ENCODE measurements around the gene ITGA1. TPM values are rescaled to one million over a fixed set of nuclear protein-coding genes. Genes with fewer than 3 reads are reported as not detected.

Gene ITGA1
- total RNA-seq, 4 donors from 2014 or later: 228 to 302 (median 235) TPM

GRCh38 chr5:52998552-52999313 lies 211.0 kb downstream of the ITGA1 start:
- 73% methylated on average over 2 of the region's 2 CpGs for WGBS
- H3K4me3 ChIP-seq: no peak overlapping the region
- no peak for DNase-seq (ENCODE audit: extremely low spot score)
- no peaks in the 10 kb centered on the region for H3K9me3 ChIP-seq
- H3K36me3 ChIP-seq: peaks cover 0 to under 1% (median 0%) of the 10 kb centered on the region in 4 donors
- H3K4me1 ChIP-seq: peaks cover 0 to 21% (median 14%) of the 10 kb centered on the region in 4 donors
- H3K27me3 ChIP-seq: no peaks in the 10 kb centered on the region
- intact Hi-C loops (cut with DNase I): no loop called here
- TF ChIP-seq CTCF (IDR thresholded peaks at IDR 0.05): no peak
- TF ChIP-seq POLR2A (IDR thresholded peaks at IDR 0.05; ENCODE audit: low read depth): no peak
- no peak for TF ChIP-seq EP300 (IDR thresholded peaks at IDR 0.05)
- no peak for TF ChIP-seq POLR2AphosphoS5 (IDR thresholded peaks at IDR 0.05)
- no peak overlapping the region for H3K27ac ChIP-seq (replicated peaks in 1 of 4)

GRCh38 chr5:52999344-52999949 lies 211.7 kb downstream of the ITGA1 start:
- TF ChIP-seq POLR2A (IDR thresholded peaks at IDR 0.05; ENCODE audit: low read depth) (no peak), EP300 (IDR thresholded peaks at IDR 0.05) (no peak), POLR2AphosphoS5 (IDR thresholded peaks at IDR 0.05) (no peak), CTCF (IDR thresholded peaks at IDR 0.05) (no peak)
- no peak for DNase-seq (ENCODE audit: extremely low spot score)
- 89% methylated on average over 1 of the region's 1 CpG for WGBS
- H3K4me3 ChIP-seq: no peak overlapping the region
- H3K27ac ChIP-seq (replicated peaks in 1 of 4): no peak overlapping the region
- intact Hi-C loops (cut with DNase I): no loop called here
- no peaks in the 10 kb centered on the region for H3K27me3 ChIP-seq
- H3K9me3 ChIP-seq: no peaks in the 10 kb centered on the region
- peaks cover 0 to 21% (median 14%) of the 10 kb centered on the region in 4 donors for H3K4me1 ChIP-seq
- peaks cover 0 to 8% (median 0%) of the 10 kb centered on the region in 4 donors for H3K36me3 ChIP-seq

- no peak overlapping the region for H3K27ac ChIP-seq (replicated peaks in 1 of 4)
- no peaks in the 10 kb centered on the region for H3K27me3 ChIP-seq
- peaks cover 0 to 10% (median 0%) of the 10 kb centered on the region in 4 donors for H3K36me3 ChIP-seq
- DNase-seq (ENCODE audit: extremely low spot score): no peak
- WGBS: 92% methylated on average over 4 of the region's 4 CpGs
- no peak overlapping the region for H3K4me3 ChIP-seq
- intact Hi-C loops (cut with DNase I): no loop called here
- no peak for TF ChIP-seq POLR2A (IDR thresholded peaks at IDR 0.05; ENCODE audit: low read depth)
- TF ChIP-seq EP300 (IDR thresholded peaks at IDR 0.05): no peak
- TF ChIP-seq CTCF (IDR thresholded peaks at IDR 0.05): no peak
- no peak for TF ChIP-seq POLR2AphosphoS5 (IDR thresholded peaks at IDR 0.05)
- no peaks in the 10 kb centered on the region for H3K9me3 ChIP-seq
- peaks cover 0 to 19% (median 14%) of the 10 kb centered on the region in 4 donors for H3K4me1 ChIP-seq
These were observed 213.8 kb downstream of the ITGA1 start for GRCh38 chr5:53001541-53001940.

GRCh38 chr5:53002491-53002890 lies 214.8 kb downstream of the ITGA1 start:
- no peak for DNase-seq (ENCODE audit: extremely low spot score)
- Histone ChIP-seq H3K27me3 (no peaks in the 10 kb centered on the region), H3K36me3 (peaks cover 0 to 10% (median 0%) of the 10 kb centered on the region in 4 donors), H3K4me1 (peaks cover 0 to 16% (median 11%) of the 10 kb centered on the region in 4 donors), H3K4me3 (no peak overlapping the region), H3K9me3 (no peaks in the 10 kb centered on the region), H3K27ac (replicated peaks in 1 of 4) (no peak overlapping the region)
- WGBS: 58% methylated on average over 1 of the region's 1 CpG
- intact Hi-C loops (cut with DNase I): no loop called here
- no peak for TF ChIP-seq POLR2A (IDR thresholded peaks at IDR 0.05; ENCODE audit: low read depth)
- TF ChIP-seq POLR2AphosphoS5 (IDR thresholded peaks at IDR 0.05): no peak
- TF ChIP-seq EP300 (IDR thresholded peaks at IDR 0.05): no peak
- TF ChIP-seq CTCF (IDR thresholded peaks at IDR 0.05): no peak
